ENCODE results near the gene FAM136A.
A peak's percentile ranks its signal among the peaks of the same experiment; 100 is the strongest.

FAM136A gene

GRCh38 chr2:70261501-70261900 lies 40.4 kb downstream of the FAM136A start:
- DNase-seq (ENCODE audit: low read depth in 2 of 2), result no peak
- no peak overlapping the region for H3K4me3 ChIP-seq (replicated peaks in 1 of 2; ENCODE audit: low read depth in 2 of 2, low read length in 2 of 2)
- TF ChIP-seq CTCF (IDR thresholded peaks at IDR 0.05; ENCODE audit: low read depth, low read length), result no peak

- DNase-seq (ENCODE audit: low read depth in 2 of 2), result peak; percentile 66 to 72
- no peak for TF ChIP-seq CTCF (IDR thresholded peaks at IDR 0.05; ENCODE audit: low read depth, low read length)
- H3K4me3 ChIP-seq (replicated peaks in 1 of 2; ENCODE audit: low read depth in 2 of 2, low read length in 2 of 2), result peak overlapping the region; percentile 66 to 75
Observed at GRCh38 chr2:70258532-70258875, 43.4 kb downstream of the FAM136A start.

GRCh38 chr2:70255637-70256314 lies 46.1 kb downstream of the FAM136A start:
- no peak overlapping the region for H3K4me3 ChIP-seq (replicated peaks in 1 of 2; ENCODE audit: low read depth in 2 of 2, low read length in 2 of 2)
- no peak for TF ChIP-seq CTCF (IDR thresholded peaks at IDR 0.05; ENCODE audit: low read depth, low read length)

GRCh38 chr2:70250434-70250833 lies 51.4 kb downstream of the FAM136A start:
- no peak overlapping the region for H3K4me3 ChIP-seq (replicated peaks in 1 of 2; ENCODE audit: low read depth in 2 of 2, low read length in 2 of 2)
- DNase-seq (ENCODE audit: low read depth in 2 of 2), result no peak
- no peak for TF ChIP-seq CTCF (IDR thresholded peaks at IDR 0.05; ENCODE audit: low read depth, low read length)

More at GRCh38 chr2:70255637-70256314, 46.1 kb downstream of the FAM136A start:
- no peak for DNase-seq (ENCODE audit: low read depth in 2 of 2)

- TF ChIP-seq CTCF (IDR thresholded peaks at IDR 0.05; ENCODE audit: low read depth, low read length), result no peak
- peak within 1 kb of the TSS; percentile 82 to 95 for H3K4me3 ChIP-seq (replicated peaks in 1 of 2; ENCODE audit: low read depth in 2 of 2, low read length in 2 of 2)
- peak; percentile 99 for DNase-seq (ENCODE audit: low read depth in 2 of 2)
Observed at GRCh38 chr2:70248181-70248847, 53.6 kb downstream of the FAM136A start, which contains the start of gene TIA1. Gene TIA1, minus strand, starts transcription at chr2:70248628. Its CDS starts 198 bp downstream, at chr2:70248430.

- peak; percentile 38 to 50 for DNase-seq (ENCODE audit: low read depth in 2 of 2)
- peak overlapping the region; percentile 82 to 95 for H3K4me3 ChIP-seq (replicated peaks in 1 of 2; ENCODE audit: low read depth in 2 of 2, low read length in 2 of 2)
- no peak for TF ChIP-seq CTCF (IDR thresholded peaks at IDR 0.05; ENCODE audit: low read depth, low read length)
Observed at GRCh38 chr2:70247364-70248180, 54.3 kb downstream of the FAM136A start.

Measured in cardiac fibroblast (primary cell).